K562 (cell line): ENCODE measurements around the gene SLC49A4. TPM values are rescaled to one million over a fixed set of nuclear protein-coding genes. Genes with fewer than 3 reads are reported as not detected.

Experiments used
- ATAC-seq: fragments of 200-7000 bp; cut with Tn5 transposase; 3 replicates; pipeline ENCODE4 v1.9.1; 2020; ENCODE audit warnings: moderate library complexity
- BruUV-seq: library from RNA; stranded (reverse); fragments of 400-500 nt; replicated peaks from 2 replicates; lab custom pipeline; 2021; lab: Mats Ljungman, UMichigan
- CTCF ChIA-PET: fragments of 300-600 bp; formaldehyde crosslinking; extraction: SDS; loops from one replicate; lab custom pipeline; 2021; ENCODE audit warnings: low intra/inter-chr PET ratio; lab: Yijun Ruan, JAX
- POLR2A ChIA-PET: fragments of 300-600, 350-650 bp; sonication (Branson Sonifier 250); formaldehyde crosslinking; extraction: SDS; loops from one replicate; lab custom pipeline; 2021; ENCODE audit warnings: antibody characterized with exemption, inconsistent platforms; lab: Yijun Ruan, JAX
- DNase-seq, 4 experiments: peaks; one replicate each; pipeline versions ENCODE4 v3.0.0 to v3.0.0-alpha.2; 2011 to 2018; ENCODE audit warnings: low spot score in 3 of 4, mixed read lengths in 3 of 4; ENCODE audit errors: extremely low read depth in 1 of 4
- FAIRE-seq: peaks from 2 replicates; lab custom pipeline; 2011; peaks lifted over from hg19 to GRCh38; lab: Jason Lieb, UNC
- H2AFZ ChIP-seq: 2 replicates; pipeline ENCODE4 v1.6.0; 2011; ENCODE audit warnings: low read depth, low read length, control low read depth, inconsistent platforms
- H3K27ac ChIP-seq: fragments of 200-600 bp; 3 replicates; pipeline ENCODE4 v1.8.0; 2011; ENCODE audit warnings: low read depth, mild to moderate bottlenecking, control low read depth, inconsistent platforms, low read length, moderate library complexity, mixed read lengths; ENCODE audit errors: extremely low read depth
- H3K27me3 ChIP-seq, 2 experiments: fragments of 300-600 bp in 1 of 2; 2 replicates in 1 of 2; 3 replicates in 1 of 2; pipeline versions ENCODE4 v1.6.0 to v1.8.0; 2011; ENCODE audit warnings: inconsistent platforms in 2 of 2, low read length in 2 of 2, mild to moderate bottlenecking in 1 of 2, mixed read lengths in 1 of 2, moderate library complexity in 1 of 2; ENCODE audit not compliant: control insufficient read depth in 2 of 2, insufficient read depth in 2 of 2
- H3K36me3 ChIP-seq: fragments of 300-600 bp; 3 replicates; pipeline ENCODE4 v1.8.0; 2011; ENCODE audit warnings: mild to moderate bottlenecking, low read length, inconsistent platforms; ENCODE audit not compliant: control insufficient read depth, insufficient read depth
- H3K4me1 ChIP-seq, 2 experiments: fragments of 200-600 bp in 1 of 2; replicated peaks in 1 of 2; 2 replicates in 1 of 2; 3 replicates in 1 of 2; pipeline versions ENCODE4 v1.5.1 to v1.8.0; 2011; ENCODE audit warnings: inconsistent platforms in 2 of 2, low read length in 2 of 2, mild to moderate bottlenecking in 1 of 2, mixed read lengths in 1 of 2, moderate library complexity in 1 of 2; ENCODE audit not compliant: control insufficient read depth in 2 of 2, insufficient read depth in 2 of 2
- H3K4me2 ChIP-seq: 2 replicates; pipeline ENCODE4 v1.6.1; 2011; ENCODE audit warnings: low read length, control low read depth, inconsistent platforms, mixed read lengths; ENCODE audit not compliant: insufficient read depth
- H3K4me3 ChIP-seq: fragments of 200-600 bp; sonication (generic), shearing (Covaris generic); 2 replicates; pipeline ENCODE4 v1.5.1; 2016; ENCODE audit warnings: control low read depth, inconsistent platforms
- H3K79me2 ChIP-seq: fragments of 200-600 bp; 3 replicates; pipeline ENCODE4 v1.8.0; 2011; ENCODE audit warnings: low read length, inconsistent platforms; ENCODE audit not compliant: control insufficient read depth, insufficient read depth
- H3K9ac ChIP-seq, 2 experiments: 2 replicates each; pipeline versions ENCODE4 v1.6.0 to v1.6.1; 2011; ENCODE audit warnings: low read depth in 2 of 2, low read length in 2 of 2, control low read depth in 1 of 2, inconsistent platforms in 1 of 2, mild to moderate bottlenecking in 1 of 2, mixed read lengths in 1 of 2; ENCODE audit not compliant: insufficient read depth in 1 of 2
- H3K9me1 ChIP-seq: one replicate; pipeline ENCODE4 v1.6.0; 2011; ENCODE audit warnings: inconsistent platforms, mild to moderate bottlenecking, low read length, moderate library complexity; ENCODE audit not compliant: control insufficient read depth, insufficient read depth
- H3K9me3 ChIP-seq: replicated peaks from 2 replicates; pipeline ENCODE4 v1.5.1; 2011; ENCODE audit warnings: low read depth, low read length, inconsistent platforms; ENCODE audit not compliant: control insufficient read depth, insufficient read depth
- H4K20me1 ChIP-seq: replicated peaks from 2 replicates; pipeline ENCODE4 v1.6.1; 2011; ENCODE audit warnings: low read length, inconsistent platforms, mixed read lengths; ENCODE audit not compliant: control insufficient read depth, insufficient read depth
- MXI1 ChIP-seq: IDR thresholded peaks from 2 replicates; pipeline ENCODE4 v1.6.1; 2011; ENCODE audit warnings: low read depth, mild to moderate bottlenecking, improper control_type of control experiment, low read length
- SPI1 ChIP-seq: IDR thresholded peaks from 2 replicates; pipeline ENCODE4 v1.6.1; 2011; ENCODE audit warnings: low read depth, low read length, control low read depth, borderline replicate concordance
- WGBS: fragments of 100-300 bp; shearing (Covaris generic); methylation state at CpG from one replicate; pipeline ENCODE4 v1.1.6; 2016; ENCODE audit warnings: low coverage, mixed read lengths; ENCODE audit not compliant: insufficient coverage; ENCODE audit errors: missing lambda C conversion rate; 5-methylcytosine and 5-hydroxymethylcytosine counted together
- in situ Hi-C: fragments of 300-500 bp; cut with MboI; formaldehyde crosslinking; loops from 4 replicates; pipeline ENCODE4 v1.15.0; 2018; ENCODE audit warnings: inconsistent platforms, mixed read lengths
- intact Hi-C: fragments of 100-400 bp; cut with micrococcal nuclease; formaldehyde crosslinking; loops from 2 replicates; pipeline ENCODE4 v1.14.2; 2022
- polyA plus RNA-seq, 8 experiments: library from polyadenylated mRNA; depleted of rRNA in 4 of 8; stranded (reverse) in 5 of 8; unstranded in 3 of 8; fragments of >200 nt; fragmentation: Nextera tagmentation in 2 of 8; fragmentation: Illumina TruSeq in 1 of 8; extraction: Ambion mirVana in 2 of 8; extraction: Trizol in 1 of 8; gene quantifications; 2 replicates each; pipeline versions ENCODE4 v1.2.1 to v1.2.3, GENCODE V29; 2011 to 2014; ENCODE audit warnings: inconsistent platforms in 1 of 8, missing spikeins in 1 of 8
- total RNA-seq, 7 experiments: library from RNA; depleted of rRNA in 6 of 7; stranded (reverse); fragments of >200 nt in 6 of 7; fragmentation: Illumina TruSeq in 2 of 7; extraction: Trizol in 2 of 7; gene quantifications; 2 replicates each; pipeline versions ENCODE4 v1.2.1 to v1.2.3, GENCODE V29; 2011 to 2021; ENCODE audit warnings: low replicate concordance in 1 of 7

The SLC49A4 gene
- total and polyA plus RNA-seq, 9 of the 15 experiments (the other 6 are each of a cell fraction or from before 2014, with no cell fraction given) = 0.15 to 1.3 (median 0.83) TPM

DNA sequence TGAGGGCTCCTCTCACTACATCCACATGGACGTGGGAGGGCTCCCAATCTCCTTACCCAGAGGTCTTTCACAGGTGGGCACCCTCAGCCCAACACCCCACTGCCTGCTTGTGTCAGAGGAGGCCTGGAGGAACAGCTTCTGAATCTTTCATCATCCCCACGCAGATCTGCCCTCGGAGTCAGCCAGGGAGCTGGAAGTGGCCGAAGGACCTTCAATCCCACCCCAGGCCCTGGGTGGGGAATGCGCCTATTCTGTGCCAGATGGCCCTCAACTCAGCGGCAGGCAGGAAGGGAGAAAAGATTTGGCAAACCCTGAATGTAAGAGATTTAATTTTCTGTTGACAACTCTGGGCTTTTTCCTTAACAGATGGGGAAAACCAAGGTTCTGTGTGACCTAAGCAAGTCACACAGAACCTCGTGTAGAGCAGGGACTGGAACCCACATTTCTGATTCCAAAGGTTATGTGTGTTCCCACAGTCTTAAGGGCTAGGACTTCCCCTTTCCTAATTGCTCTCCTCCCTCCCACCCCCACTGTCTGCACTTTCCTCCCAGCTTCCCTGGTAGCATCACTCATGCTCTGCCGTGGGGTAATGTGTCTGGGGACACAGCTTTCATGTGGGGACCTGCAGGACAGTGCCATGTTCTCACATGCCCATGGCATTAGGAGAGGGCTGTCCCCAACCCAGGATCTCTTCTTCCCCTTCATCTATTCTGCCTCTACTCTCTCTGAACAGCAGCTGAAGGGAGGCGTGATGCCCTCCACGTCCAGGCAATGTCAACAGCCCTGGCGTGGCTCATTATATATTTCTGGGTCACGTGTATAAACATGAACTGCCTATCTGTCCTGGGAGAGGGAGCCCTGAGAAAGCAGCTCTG, 134.6 kb downstream of the SLC49A4 start:
- intact Hi-C loops = loop anchor here (10.0 kb wide), 1 partner anchor 175 kb away; no protein-coding TSS in a partner anchor
- Histone ChIP-seq H3K4me3 (no peak overlapping the region), H3K9me1 (no peaks in the 10 kb centered on the region), H3K79me2 (no peaks in the 10 kb centered on the region), H3K9ac (no peak overlapping the region), H3K4me1 (no peaks in the 10 kb centered on the region; a peak in 1 of 5 replicates), H3K36me3 (no peaks in the 10 kb centered on the region), H3K27me3 (peaks cover 16 to 49% of the 10 kb centered on the region in 2 experiments; a peak in 3 of 5 replicates), H3K4me2 (no peak overlapping the region), H3K9me3 (no peaks in the 10 kb centered on the region), H3K27ac (no peak overlapping the region), H4K20me1 (no peaks in the 10 kb centered on the region), H2AFZ (no peak overlapping the region)
- POLR2A ChIA-PET = interaction anchor here (0.6 to 1.1 kb wide), 2 partner anchors 8 to 373 kb away, joined by 3 read pairs; no protein-coding TSS in a partner anchor
- no peak for ATAC-seq
- no peak for FAIRE-seq
- in situ Hi-C loops = no loop called here
- no peak for DNase-seq
- BruUV-seq = no TSS peak
- no peak for TF ChIP-seq MXI1
- 0 out of 2 replicates have a peak, but pooled peaks have one; percentile 18 for TF ChIP-seq SPI1
- CTCF ChIA-PET = no interaction called here
- 5% methylated on average over 7 of the region's 12 CpGs for WGBS
